Activated CD4-positive, alpha-beta T cell treated with anti-CD3 and anti-CD28 coated beads, Interleukin-2, amount 10 ng/mL, durations not matched to agents 7 days and 5 days (primary cell): Measurements from ENCODE around the gene GFOD2. TPM values are rescaled to one million over a fixed set of nuclear protein-coding genes. Genes with fewer than 3 reads are reported as not detected.
"Not testable (repeated sequence)": the region's sequence is repeated elsewhere in the genome, so short reads cannot be mapped to it uniquely, and the experiment has no call there.

Experiments
- CTCF ChIA-PET: fragments of 350-600 bp; sonication (Branson Sonifier 250); formaldehyde crosslinking; loops from one replicate; lab custom pipeline; 2021; ENCODE audit warnings: antibody characterized with exemption; lab: Charles Lee
- POLR2A ChIA-PET: fragments of 350-600 bp; sonication (Branson Sonifier 250); formaldehyde crosslinking; loops from one replicate; lab custom pipeline; 2021; ENCODE audit warnings: antibody characterized with exemption; lab: Charles Lee
- DNase-seq: peaks from one replicate; pipeline ENCODE4 v3.0.0-alpha.2; 2020
- H3K27ac Mint-ChIP-seq: one replicate; pipeline ENCODE4 v1.8.0; 2021; ENCODE audit warnings: mild to moderate bottlenecking, moderate library complexity, mixed read lengths
- H3K27me3 Mint-ChIP-seq: one replicate; pipeline ENCODE4 v1.8.0; 2021; ENCODE audit warnings: mixed read lengths
- H3K36me3 Mint-ChIP-seq: one replicate; pipeline ENCODE4 v1.8.0; 2021; ENCODE audit warnings: low read depth, mixed read lengths
- H3K4me1 Mint-ChIP-seq: one replicate; pipeline ENCODE4 v1.8.0; 2021; ENCODE audit warnings: mixed read lengths
- H3K4me3 Mint-ChIP-seq: one replicate; pipeline ENCODE4 v1.8.0; 2021; ENCODE audit warnings: mild to moderate bottlenecking, moderate library complexity, mixed read lengths
- H3K9me3 Mint-ChIP-seq: one replicate; pipeline ENCODE4 v1.8.0; 2021; ENCODE audit warnings: mixed read lengths
- total RNA-seq, 2 experiments: library from RNA; stranded (reverse); gene quantifications; one replicate each; pipeline ENCODE4 v1.2.3, GENCODE V29; 2021

The GFOD2 gene
- total RNA-seq, 2 experiments from 2014 or later = 11.2 to 11.9 TPM

DNA sequence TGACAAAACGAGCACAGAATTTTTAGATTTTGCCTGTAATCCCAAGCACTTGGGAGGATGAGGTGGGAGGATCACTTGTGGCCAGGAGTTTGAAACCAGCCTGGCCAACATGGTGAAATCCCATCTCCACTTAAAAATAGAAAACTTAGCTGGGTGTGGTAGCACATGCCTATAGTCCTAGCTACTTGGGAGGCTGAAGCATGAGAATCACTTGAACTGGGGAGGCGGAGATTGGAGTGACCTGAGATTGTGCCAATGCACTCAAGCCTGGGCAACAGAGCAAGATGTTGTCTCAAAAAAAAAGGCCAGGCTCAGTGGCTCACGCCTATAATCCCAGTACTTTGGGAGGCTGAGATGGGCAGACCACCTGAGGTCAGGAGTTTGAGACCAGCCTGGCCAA, 32.2 kb upstream of the GFOD2 start:
- H3K4me1 Mint-ChIP-seq, H3K4me3 Mint-ChIP-seq, H3K27ac Mint-ChIP-seq, H3K9me3 Mint-ChIP-seq, POLR2A ChIA-PET, H3K27me3 Mint-ChIP-seq, DNase-seq, H3K36me3 Mint-ChIP-seq: not testable (repeated sequence)
- CTCF ChIA-PET = interaction anchor here (0.5 to 1.8 kb wide), 2 partner anchors 26 to 65 kb away, joined by 4 to 6 read pairs; no protein-coding TSS in a partner anchor

DNA sequence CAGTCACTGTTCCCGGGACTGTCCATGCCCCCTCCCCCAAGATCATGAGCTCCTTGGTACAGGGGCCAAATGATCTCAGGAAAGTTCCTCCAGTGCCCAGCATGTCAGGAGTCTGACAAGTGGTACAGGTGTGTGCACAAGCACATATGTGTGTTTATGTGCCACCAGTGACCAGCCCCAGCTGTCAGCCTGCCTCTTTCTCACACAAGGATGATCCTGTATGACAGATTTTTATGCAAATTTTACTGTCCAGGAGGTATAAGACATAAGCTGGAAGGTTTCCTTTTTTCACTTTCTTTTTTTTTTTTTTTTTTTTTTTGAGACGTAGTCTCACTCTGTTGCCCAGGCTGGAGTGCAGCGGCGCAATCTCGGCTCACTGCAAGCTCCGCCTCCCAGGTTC, 31.4 kb upstream of the GFOD2 start:
- no peaks in the 10 kb centered on the region for H3K4me1 Mint-ChIP-seq
- CTCF ChIA-PET = interaction anchor here (0.6 to 1.2 kb wide), 2 partner anchors 47 to 66 kb away, joined by 3 to 4 read pairs; no protein-coding TSS in a partner anchor

DNA sequence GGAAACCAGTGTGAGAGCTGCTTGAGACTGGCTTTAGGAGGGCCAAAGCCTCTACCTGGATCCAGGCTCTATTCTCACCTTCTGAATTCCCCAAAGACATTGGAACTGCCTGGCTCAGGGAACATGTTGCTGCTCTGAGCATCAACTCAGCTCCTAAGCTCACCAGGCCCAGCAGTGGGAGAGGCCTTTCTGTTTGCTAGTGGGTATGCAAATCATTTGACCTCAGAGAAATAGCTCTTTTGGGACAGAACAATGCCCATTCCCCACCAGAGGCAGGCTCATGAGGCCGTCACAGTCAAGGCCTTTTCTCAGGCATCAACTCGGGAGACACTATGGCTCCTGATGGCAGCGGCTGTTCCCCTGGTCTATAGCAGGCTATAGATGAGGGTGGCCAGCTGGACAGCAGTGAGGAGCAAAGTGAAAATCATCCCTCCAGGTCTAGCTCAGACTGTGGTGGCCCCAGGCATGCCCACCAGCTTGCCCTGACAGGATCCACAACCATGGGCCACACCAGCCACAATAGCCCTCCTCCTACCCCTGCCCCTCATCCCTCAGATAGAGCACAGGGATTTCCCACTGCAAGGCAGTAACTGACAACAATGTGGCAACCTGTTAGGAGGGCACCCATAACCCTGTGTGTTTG, 30.4 kb upstream of the GFOD2 start:
- H3K27ac Mint-ChIP-seq = no peak overlapping the region
- CTCF ChIA-PET = interaction anchor here (1.0 to 1.6 kb wide), 5 partner anchors 10 to 291 kb away, joined by 3 to 5 read pairs (median 3); no protein-coding TSS in a partner anchor
- H3K4me3 Mint-ChIP-seq = no peak overlapping the region
- H3K27me3 Mint-ChIP-seq = no peaks in the 10 kb centered on the region
- no peak for DNase-seq
- H3K9me3 Mint-ChIP-seq = no peaks in the 10 kb centered on the region
- H3K4me1 Mint-ChIP-seq = no peaks in the 10 kb centered on the region
- POLR2A ChIA-PET = no interaction called here
- peaks cover 3% of the 10 kb centered on the region for H3K36me3 Mint-ChIP-seq

More for the DNA sequence above, 31.4 kb upstream of the GFOD2 start:
- H3K36me3 Mint-ChIP-seq = peaks cover 3% of the 10 kb centered on the region
- H3K9me3 Mint-ChIP-seq = no peaks in the 10 kb centered on the region
- no peaks in the 10 kb centered on the region for H3K27me3 Mint-ChIP-seq
- H3K4me3 Mint-ChIP-seq = no peak overlapping the region
- H3K27ac Mint-ChIP-seq = no peak overlapping the region
- POLR2A ChIA-PET = no interaction called here
- no peak for DNase-seq

DNA sequence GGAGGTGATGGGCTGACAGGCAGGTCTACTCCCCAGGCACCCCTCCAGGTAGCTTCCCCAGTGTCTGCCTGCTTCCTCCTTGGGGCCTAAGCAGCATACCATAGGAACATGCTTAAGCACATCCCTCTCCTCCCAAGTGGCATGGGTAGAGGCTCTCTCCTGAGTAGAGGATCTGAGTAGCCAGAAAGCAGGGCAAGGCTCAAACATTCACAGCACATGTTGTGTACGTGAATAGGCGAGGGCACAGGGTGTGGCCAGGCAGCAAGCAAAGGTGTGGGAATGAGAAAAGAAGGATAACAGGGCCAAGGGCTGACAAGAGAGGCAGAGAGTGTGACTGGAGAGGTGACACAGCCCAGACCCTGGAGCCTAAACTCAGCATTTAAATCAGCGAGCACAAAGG, 29.7 kb upstream of the GFOD2 start:
- H3K4me1 Mint-ChIP-seq = no peaks in the 10 kb centered on the region
- H3K27me3 Mint-ChIP-seq = no peaks in the 10 kb centered on the region
- DNase-seq = no peak
- ChIA-PET POLR2A (no interaction called here), CTCF (interaction anchor here (1.0 to 1.6 kb wide), 4 partner anchors 10 to 292 kb away, joined by 3 to 5 read pairs (median 3); no protein-coding TSS in a partner anchor)
- peaks cover 3% of the 10 kb centered on the region for H3K36me3 Mint-ChIP-seq
- H3K9me3 Mint-ChIP-seq = no peaks in the 10 kb centered on the region
- no peak overlapping the region for H3K4me3 Mint-ChIP-seq
- peak overlapping the region; percentile 14 for H3K27ac Mint-ChIP-seq

DNA sequence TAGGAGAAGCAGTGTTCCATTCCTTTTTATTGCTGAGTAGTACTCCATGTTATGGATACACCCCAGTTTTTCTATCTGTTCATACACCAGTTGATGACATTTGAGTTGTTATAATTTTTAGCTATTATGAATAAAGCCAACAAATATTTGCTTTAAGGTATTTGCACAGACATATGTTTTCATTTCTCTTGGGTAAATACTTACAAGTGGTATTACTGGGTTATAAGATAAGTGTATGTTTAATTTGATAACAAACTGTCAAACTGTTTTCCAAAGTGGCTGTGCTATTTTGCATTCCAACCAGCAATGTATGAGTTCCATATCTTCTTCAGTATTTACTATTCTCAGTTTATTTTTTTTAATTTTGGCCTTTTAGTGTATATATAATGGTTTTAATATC, 27.7 kb upstream of the GFOD2 start:
- Mint-ChIP-seq H3K4me1 (no peaks in the 10 kb centered on the region), H3K27ac (no peak overlapping the region), H3K9me3 (no peaks in the 10 kb centered on the region), H3K27me3 (no peaks in the 10 kb centered on the region), H3K4me3 (no peak overlapping the region), H3K36me3 (peaks cover 14% of the 10 kb centered on the region)
- CTCF ChIA-PET = no interaction called here
- POLR2A ChIA-PET = interaction anchor here (0.7 kb wide), 1 partner anchor 216 kb away, joined by 4 read pairs; no protein-coding TSS in a partner anchor
- no peak for DNase-seq

DNA sequence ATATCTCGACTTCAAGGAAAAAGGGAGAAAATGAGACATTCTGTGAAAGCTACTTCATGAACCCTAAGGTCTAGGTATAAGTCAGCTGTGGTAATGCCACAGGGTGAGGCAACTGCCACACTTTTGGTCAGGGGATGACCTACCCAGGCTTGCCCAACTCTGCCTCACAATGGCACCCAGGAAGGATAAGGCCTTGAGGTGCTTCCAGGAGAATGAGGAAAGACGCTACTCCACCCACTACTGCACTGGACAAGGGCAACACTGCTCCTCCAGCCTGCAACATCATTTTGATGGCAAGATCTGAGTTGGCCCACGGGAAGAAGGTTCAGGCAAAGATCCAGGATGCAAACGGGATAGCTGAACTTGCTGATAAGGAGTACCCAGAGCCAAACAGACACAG, 22.0 kb upstream of the GFOD2 start:
- Mint-ChIP-seq H3K27ac (no peak overlapping the region), H3K36me3 (peaks cover 22% of the 10 kb centered on the region), H3K9me3 (no peaks in the 10 kb centered on the region), H3K27me3 (no peaks in the 10 kb centered on the region), H3K4me3 (no peak overlapping the region), H3K4me1 (no peaks in the 10 kb centered on the region)
- DNase-seq = no peak
- CTCF ChIA-PET = interaction anchor here (0.6 to 1.7 kb wide), 3 partner anchors 9 to 869 kb away, joined by 3 to 5 read pairs (median 3); no protein-coding TSS in a partner anchor
- POLR2A ChIA-PET = no interaction called here

DNA sequence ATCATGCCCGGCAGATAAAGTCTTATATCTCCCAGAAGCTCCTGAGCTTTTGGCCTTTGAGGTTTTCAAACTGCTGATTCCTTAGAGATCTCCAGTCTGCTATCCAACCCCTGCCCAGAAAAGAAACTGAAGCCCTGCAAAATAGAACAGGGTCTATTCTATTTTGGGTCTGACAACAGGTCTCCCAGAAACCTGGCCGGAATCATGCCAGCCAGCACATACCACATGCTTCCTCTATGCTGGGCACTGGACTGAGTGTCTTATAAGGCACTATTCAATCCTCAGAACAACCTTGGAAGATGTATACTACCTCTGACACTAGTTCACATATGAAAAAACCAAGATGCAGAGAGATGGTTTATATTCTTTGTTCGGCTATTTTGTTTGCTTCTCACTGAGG, 21.3 kb upstream of the GFOD2 start:
- POLR2A ChIA-PET = no interaction called here
- H3K4me3 Mint-ChIP-seq = no peak overlapping the region
- DNase-seq = no peak
- CTCF ChIA-PET = interaction anchor here (0.7 to 2.1 kb wide), 4 partner anchors 8 to 30 kb away, joined by 3 to 5 read pairs (median 4); no protein-coding TSS in a partner anchor
- H3K4me1 Mint-ChIP-seq = no peaks in the 10 kb centered on the region
- no peaks in the 10 kb centered on the region for H3K27me3 Mint-ChIP-seq
- peak overlapping the region; percentile 31 for H3K27ac Mint-ChIP-seq
- peaks cover 20% of the 10 kb centered on the region for H3K36me3 Mint-ChIP-seq
- H3K9me3 Mint-ChIP-seq = no peaks in the 10 kb centered on the region

DNA sequence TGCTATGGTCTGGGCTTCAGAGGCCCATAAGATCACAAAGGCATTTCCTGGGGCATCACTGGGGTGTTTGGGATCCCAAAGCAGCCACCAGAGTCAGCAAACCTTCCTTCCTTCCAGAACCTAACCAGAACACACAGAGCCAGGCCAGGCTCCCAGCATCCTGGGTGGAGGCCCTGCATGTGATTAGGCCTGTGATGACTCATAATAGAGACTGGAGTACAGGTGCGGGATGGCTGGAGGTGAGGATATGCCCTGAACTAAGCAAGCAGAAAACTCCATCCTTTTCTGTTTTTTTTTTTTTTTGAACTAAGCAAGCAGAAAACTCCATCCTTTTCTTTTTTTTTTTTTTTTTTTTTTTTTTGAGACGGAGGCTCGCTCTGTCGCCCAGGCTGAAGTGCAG, 17.7 kb upstream of the GFOD2 start:
- H3K9me3 Mint-ChIP-seq = no peaks in the 10 kb centered on the region
- ChIA-PET CTCF (no interaction called here), POLR2A (no interaction called here)
- H3K4me1 Mint-ChIP-seq = no peaks in the 10 kb centered on the region
- H3K27me3 Mint-ChIP-seq = no peaks in the 10 kb centered on the region
- no peak for DNase-seq
- H3K36me3 Mint-ChIP-seq = peaks cover 10% of the 10 kb centered on the region
- H3K4me3 Mint-ChIP-seq = no peak overlapping the region
- H3K27ac Mint-ChIP-seq = no peak overlapping the region

DNA sequence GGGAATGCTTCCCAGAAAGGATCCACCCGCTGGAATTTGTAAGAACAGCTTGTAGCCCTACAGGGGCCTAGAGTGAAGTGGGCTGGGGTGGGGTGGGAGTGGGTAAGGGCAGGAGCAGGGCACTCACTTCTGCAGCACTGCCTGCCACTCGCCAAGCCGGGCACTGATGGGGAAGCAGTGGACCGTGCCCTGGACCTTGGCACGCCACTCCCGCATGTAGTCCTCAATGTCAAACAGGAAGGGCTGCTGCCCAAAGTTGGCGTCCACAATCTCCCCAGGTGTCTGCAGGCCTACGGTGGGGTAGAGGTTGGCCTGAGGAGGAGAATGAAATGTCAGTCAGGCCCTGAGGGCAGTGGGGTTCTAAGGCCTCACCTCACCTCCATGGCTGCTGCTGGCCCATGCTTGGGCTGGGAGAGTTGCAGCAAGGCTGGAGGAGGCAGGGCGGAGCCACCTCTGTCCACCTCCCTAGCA, 15.7 kb upstream of the GFOD2 start:
- H3K27ac Mint-ChIP-seq = no peak overlapping the region

DNA sequence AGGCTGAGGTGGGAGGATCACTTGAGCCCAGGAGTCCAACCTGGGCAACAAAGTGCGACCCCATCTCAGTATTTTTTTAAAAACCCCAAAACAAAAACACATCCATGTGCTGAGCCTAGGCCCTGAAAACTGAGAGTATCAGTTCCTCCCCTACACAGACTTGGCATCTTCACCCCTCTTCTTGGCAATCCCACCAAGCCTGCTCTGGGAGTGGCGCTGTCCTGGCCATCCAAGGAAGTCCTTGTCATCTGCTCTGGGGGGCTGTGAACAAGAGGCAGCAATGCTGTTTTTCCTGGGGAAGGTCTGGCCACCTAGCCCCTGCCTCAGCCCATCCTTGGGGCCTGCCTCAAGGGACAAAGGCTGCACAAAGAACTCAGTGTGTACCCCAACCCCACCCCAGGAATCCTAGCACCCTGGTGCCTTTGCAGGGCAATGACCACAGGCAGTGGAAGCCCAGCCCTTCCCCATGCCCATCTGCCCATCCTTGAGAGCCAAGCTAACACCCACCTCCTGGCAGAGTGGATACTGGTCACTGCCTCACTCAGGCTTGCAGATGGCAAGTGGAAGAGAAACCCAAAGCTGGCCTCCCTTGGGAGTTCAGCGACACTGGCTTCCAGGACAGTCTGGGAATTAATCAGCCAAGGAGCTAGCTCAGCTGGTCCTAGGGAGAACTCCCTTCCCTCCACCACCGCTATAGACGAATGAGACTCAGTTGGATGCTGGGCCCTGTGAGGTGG, 14.8 kb upstream of the GFOD2 start:
- Mint-ChIP-seq H3K27ac (no peak overlapping the region), H3K36me3 (peaks cover 10% of the 10 kb centered on the region), H3K9me3 (no peaks in the 10 kb centered on the region), H3K4me1 (no peaks in the 10 kb centered on the region), H3K4me3 (no peak overlapping the region), H3K27me3 (no peaks in the 10 kb centered on the region)
- ChIA-PET CTCF (interaction anchor here (0.6 to 1.1 kb wide), 3 partner anchors 10 to 1347 kb away, joined by 3 to 4 read pairs (median 4); no protein-coding TSS in a partner anchor), POLR2A (no interaction called here)
- no peak for DNase-seq

More for the DNA sequence above, 15.7 kb upstream of the GFOD2 start:
- no peaks in the 10 kb centered on the region for H3K9me3 Mint-ChIP-seq
- DNase-seq = no peak
- no peaks in the 10 kb centered on the region for H3K27me3 Mint-ChIP-seq
- H3K4me3 Mint-ChIP-seq = no peak overlapping the region
- H3K36me3 Mint-ChIP-seq = peaks cover 10% of the 10 kb centered on the region
- H3K4me1 Mint-ChIP-seq = no peaks in the 10 kb centered on the region
- ChIA-PET CTCF (interaction anchor here (0.6 to 1.1 kb wide), 2 partner anchors 11 to 14 kb away, joined by 3 to 4 read pairs; no protein-coding TSS in a partner anchor), POLR2A (no interaction called here)

DNA sequence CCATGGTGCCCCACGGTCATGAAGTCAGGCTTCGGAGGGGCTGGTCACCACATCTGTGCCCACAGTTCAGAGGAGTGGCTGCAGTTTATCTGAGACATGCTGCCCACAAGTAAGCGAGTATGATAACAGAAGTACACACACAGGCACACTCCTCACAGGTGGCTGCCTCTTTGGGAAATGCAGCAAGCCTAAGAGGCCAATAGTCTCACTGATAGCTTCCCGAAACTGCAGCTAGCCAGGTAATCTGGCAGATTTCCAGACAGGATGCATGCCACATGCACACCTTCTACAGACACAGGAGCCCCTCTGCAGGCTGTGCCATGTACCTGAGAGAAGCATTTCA, 12.6 kb upstream of the GFOD2 start:
- Mint-ChIP-seq H3K36me3 (peaks cover 10% of the 10 kb centered on the region), H3K9me3 (no peaks in the 10 kb centered on the region), H3K27me3 (no peaks in the 10 kb centered on the region), H3K27ac (no peak overlapping the region), H3K4me3 (no peak overlapping the region), H3K4me1 (no peaks in the 10 kb centered on the region)
- POLR2A ChIA-PET = no interaction called here
- no peak for DNase-seq
- CTCF ChIA-PET = interaction anchor here (1.1 to 1.4 kb wide), 2 partner anchors 9 to 10 kb away, joined by 3 to 5 read pairs; no protein-coding TSS in a partner anchor

DNA sequence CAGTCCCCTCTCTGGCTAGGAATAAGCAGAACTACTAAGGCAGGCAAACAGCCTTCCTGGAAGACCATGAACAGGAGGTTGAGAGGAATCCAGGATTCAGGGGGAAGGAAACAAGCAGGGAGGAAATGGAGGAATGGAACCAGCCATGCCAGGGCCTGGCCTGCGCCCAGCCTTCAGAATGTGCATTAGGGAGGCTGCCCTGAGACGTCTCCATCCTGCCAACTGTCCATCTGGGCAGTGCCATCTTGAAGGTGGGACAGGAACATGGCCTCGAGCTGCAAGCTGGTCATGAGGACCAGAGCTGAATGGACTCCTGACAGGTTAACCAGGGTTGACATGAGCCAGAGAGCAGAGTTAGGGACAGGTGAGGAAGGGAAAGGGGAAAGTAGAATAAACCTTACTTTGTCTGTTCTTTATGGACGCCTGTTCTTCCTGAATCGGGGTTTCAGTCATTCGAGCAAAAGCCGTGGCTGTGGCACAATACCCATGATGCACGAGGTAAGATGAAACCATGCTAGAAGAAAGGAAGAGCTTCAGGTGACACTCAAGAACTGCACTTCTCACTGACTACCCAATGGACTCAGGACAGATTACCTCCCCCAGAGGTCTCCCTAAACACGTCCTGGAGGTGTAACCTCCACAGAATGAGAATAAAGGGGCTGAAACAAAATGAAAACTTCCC, 12.1 kb upstream of the GFOD2 start:
- no peak overlapping the region for H3K27ac Mint-ChIP-seq
- peaks cover 10% of the 10 kb centered on the region for H3K36me3 Mint-ChIP-seq
- no peaks in the 10 kb centered on the region for H3K27me3 Mint-ChIP-seq
- H3K4me1 Mint-ChIP-seq = no peaks in the 10 kb centered on the region
- H3K9me3 Mint-ChIP-seq = no peaks in the 10 kb centered on the region
- no peak for DNase-seq
- ChIA-PET CTCF (interaction anchor here (1.4 kb wide), 1 partner anchor 9 kb away, joined by 5 read pairs; no protein-coding TSS in a partner anchor), POLR2A (no interaction called here)
- H3K4me3 Mint-ChIP-seq = no peak overlapping the region
